Measurements from ENCODE around the gene CPPED1.
"Not testable (repeated sequence)": the region's sequence is repeated elsewhere in the genome, so short reads cannot be mapped to it uniquely, and the experiment has no call there.

CPPED1 gene

DNA sequence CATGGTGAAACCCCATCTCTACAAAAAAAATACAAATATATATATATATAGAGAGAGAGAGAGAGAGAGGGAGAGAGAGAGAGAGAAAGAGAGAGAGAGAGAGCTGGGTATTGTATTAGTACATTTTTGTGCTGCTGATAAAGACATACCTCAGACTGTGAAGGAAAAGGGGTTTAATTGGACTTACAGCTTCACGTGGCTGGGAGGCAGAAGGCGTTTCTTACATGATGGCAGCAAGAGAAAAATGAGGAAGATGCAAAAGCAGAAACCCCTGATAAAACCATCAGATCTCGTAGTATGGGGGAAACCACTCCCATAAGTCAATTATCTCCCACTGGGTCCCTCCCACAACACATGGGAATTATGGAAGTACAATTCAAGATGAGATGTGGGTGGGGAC is 37.5 kb downstream of the CPPED1 start:
- DNase-seq (ENCODE audit: low read depth), result not testable (repeated sequence)

- DNase-seq (ENCODE audit: low read depth), result no peak
Observed at GRCh38 chr16:12764813-12765488, 38.7 kb downstream of the CPPED1 start.

DNA sequence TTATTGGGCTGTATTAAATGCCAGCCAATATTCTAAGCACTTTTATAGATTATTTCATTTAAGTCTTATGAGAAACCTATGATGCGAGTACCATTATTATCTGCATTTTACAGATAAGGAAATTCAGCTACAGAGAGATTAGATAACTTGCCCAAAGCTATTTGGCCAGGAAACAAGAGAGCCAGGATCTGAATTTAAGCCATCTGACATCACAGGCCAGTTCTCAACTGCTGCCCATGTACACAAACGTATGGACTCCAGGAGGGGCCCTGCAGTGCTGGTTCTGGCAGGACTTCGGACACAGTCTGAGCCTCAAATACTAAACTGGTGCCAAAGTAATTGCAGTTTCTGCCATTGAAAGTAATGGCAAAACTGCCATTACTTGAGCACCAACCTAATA is 40.2 kb downstream of the CPPED1 start:
- no peak for DNase-seq (ENCODE audit: low read depth)

GRCh38 chr16:12760819-12761611 is 42.7 kb downstream of the CPPED1 start:
- no peak for DNase-seq (ENCODE audit: low read depth)

GRCh38 chr16:12758670-12759558 is 44.8 kb downstream of the CPPED1 start:
- no peak for DNase-seq (ENCODE audit: low read depth)

- DNase-seq (ENCODE audit: low read depth), result no peak
Observed at GRCh38 chr16:12758031-12758669, 45.5 kb downstream of the CPPED1 start.

GRCh38 chr16:12757546-12757945 is 46.1 kb downstream of the CPPED1 start:
- no peak for DNase-seq (ENCODE audit: low read depth)

DNA sequence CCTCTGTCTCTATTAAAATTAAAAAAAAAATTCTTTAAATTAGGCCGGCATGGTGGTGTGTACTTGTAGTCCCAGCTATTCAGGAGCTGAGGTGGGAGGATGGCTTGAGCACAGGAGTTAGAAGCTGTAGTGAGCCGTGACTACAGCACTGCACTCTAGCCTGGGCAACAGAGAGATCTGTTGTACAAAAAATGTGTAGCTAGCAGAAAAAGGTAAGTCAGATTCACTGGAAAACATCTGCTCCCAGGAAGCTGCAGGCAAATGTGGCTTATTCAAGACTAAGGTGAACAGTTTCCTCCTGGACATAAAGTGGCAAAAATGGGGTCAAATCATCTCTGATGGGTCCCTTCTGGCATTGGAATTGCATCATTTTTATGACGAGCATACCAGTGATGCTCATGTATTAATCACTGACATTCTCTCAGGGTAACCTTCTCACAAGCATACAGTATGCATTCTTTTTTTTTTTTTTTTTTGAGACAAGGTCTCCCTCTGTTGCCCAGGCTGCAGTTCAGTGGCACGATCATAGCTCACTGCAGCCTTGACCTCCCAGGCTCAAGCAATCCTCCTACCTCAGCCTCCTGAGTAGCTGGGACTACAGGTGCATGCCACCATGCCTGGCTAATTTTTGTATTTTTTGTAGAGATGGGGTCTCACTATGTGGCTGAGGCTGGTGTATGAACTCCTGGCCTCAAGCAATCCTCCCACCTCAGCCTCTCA is 48.7 kb downstream of the CPPED1 start:
- DNase-seq (ENCODE audit: low read depth), result no peak

GRCh38 chr16:12753203-12754023 is 50.3 kb downstream of the CPPED1 start:
- no peak for DNase-seq (ENCODE audit: low read depth)

GRCh38 chr16:12752159-12752558 is 51.5 kb downstream of the CPPED1 start:
- no peak for DNase-seq (ENCODE audit: low read depth)

DNA sequence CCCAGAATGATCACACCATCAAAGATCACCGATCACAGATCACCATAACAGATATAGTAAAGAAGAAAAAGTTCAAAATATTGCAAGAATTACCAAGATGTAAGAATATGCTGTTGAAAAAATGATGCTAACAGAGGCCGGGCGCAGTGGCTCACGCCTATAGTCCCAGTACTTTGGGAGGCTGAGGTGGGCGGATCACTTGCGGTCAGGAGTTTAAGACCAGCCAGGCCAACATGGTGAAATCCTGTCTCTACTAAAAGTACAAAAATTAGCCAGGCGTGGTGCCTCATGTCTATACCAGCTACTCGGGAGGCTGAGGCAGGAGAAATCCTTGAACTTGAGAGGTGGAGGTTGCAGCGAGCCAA is 53.2 kb downstream of the CPPED1 start:
- no peak for DNase-seq (ENCODE audit: low read depth)

DNA sequence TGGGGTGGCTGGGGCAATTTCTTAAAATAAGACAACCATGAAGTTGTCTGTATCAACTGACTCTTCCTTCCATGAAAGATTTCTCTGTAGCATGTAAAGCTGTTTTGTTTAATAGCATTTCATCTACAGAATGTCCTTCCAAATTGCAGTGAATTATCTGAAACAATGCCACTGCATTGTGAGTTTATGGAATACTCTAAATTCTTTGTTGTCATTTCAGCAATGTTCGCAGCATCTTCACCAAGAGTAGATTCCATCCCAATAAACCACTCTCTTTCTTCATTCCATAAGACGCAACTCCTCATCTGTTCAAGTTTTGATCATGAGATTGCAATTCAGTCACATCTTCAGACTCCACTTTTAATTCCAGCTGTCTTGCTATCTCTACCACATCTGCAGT is 54.6 kb downstream of the CPPED1 start:
- no peak for DNase-seq (ENCODE audit: low read depth)

- DNase-seq (ENCODE audit: low read depth), result no peak
Observed at GRCh38 chr16:12747827-12748226, 55.9 kb downstream of the CPPED1 start.

DNA sequence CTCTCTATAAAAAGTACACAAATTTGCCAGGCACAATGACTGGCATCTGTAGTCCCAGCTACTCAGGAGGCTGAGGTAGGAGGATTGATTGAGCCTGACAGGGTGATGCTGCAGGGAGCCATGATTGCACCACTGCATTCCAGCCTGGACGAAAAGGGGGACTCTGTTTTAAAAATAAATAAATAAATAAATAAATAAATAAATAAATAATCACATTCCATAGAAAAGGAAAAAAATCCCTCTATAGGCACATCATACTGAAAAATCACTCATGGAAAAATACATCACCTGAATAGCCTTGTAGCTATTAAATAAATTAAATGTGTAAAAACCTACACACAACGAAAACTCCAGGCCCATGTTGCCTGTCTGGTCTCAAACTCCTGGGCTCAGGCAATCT is 56.4 kb downstream of the CPPED1 start:
- no peak for DNase-seq (ENCODE audit: low read depth)

DNA sequence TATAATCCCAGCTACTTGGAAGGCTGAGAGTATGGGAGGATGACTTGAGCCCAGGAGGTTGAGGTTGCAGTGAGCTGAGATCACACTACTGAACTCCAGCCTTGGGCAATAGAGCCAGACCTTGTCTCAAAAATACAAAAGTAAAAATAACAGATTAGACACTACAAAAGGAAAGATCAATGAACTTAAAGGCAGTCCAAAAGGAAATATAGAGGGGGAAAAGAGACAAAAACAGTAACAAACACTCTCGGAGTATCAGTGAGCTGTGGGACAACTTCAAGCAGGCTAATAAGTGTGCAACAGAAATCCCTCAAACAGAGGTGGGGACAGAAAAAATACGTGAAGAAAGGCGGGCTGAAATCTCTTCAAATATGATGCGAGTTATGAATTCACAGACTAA is 58.8 kb downstream of the CPPED1 start:
- DNase-seq (ENCODE audit: low read depth), result no peak

- DNase-seq (ENCODE audit: low read depth), result no peak
Observed at GRCh38 chr16:12742741-12743140, 60.9 kb downstream of the CPPED1 start.

DNA sequence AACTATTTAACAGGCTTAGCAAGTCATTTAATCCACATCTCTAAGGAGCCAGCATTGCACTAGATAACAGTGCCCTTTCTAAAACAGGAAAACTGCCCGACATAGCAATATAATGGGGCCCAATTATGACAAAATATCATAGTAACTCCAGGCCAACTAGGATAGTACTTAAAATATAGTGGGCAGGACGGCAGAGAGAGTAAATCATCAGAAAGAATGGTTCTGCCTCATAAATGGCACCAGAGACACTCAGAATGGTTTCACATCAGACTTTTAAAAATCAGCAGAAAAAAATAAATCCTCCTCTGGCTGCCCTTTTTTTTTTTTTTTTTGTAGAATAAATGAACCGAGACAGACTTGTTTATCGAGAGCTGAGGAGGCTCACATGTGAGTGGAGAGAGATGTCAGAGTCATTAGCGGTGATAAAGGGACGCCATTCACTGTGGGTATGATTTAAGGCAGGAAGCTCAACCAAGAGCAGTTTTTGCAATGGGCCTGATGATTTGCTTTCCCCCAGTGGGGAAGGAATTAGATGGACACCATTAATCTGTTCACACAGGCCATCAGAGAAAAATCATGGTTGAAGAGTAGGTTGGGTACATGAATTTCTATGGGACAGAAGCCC is 62.6 kb downstream of the CPPED1 start:
- DNase-seq (ENCODE audit: low read depth), result no peak

GRCh38 chr16:12739738-12740137 is 63.9 kb downstream of the CPPED1 start:
- no peak for DNase-seq (ENCODE audit: low read depth)

DNA sequence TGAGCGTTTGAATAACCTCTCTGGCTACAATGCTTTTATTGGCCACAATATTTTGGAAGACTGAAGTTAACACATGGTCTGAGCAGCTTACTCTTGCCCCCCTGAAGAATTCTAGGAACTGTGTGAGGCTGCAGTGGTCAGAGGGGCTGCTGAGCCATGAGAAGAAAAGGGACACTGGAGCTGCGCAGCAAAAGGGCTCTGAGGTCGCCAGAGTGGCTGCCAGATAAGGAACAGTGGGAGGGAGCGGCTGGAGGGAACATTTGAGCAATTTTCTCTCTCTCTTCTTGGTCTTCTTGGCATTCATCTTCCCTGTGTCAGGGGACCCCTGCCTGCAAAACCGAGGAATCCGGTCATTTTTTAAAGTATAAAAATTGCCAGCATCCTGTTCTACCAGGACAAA is 66.1 kb downstream of the CPPED1 start:
- no peak for DNase-seq (ENCODE audit: low read depth)

- no peak for DNase-seq (ENCODE audit: low read depth)
Observed at GRCh38 chr16:12735805-12736204, 67.9 kb downstream of the CPPED1 start.
